HEK293T (cell line): ENCODE measurements around the gene FBP2.
"Not testable (repeated sequence)": the region's sequence is repeated elsewhere in the genome, so short reads cannot be mapped to it uniquely, and the experiment has no call there.

ENCODE experiments used
- CTCF ChIA-PET: fragments of 350-600 bp; formaldehyde crosslinking; extraction: SDS; loops from one replicate; lab custom pipeline; 2021; ENCODE audit warnings: antibody characterized with exemption, inconsistent platforms; lab: Yijun Ruan, JAX
- POLR2A ChIA-PET: fragments of 350-600 bp; formaldehyde crosslinking; extraction: SDS; loops from one replicate; lab custom pipeline; 2020; ENCODE audit warnings: antibody characterized with exemption, inconsistent platforms; lab: Yijun Ruan, JAX
- DNase-seq: peaks from one replicate; pipeline ENCODE4 v3.0.0; 2012; ENCODE audit warnings: mixed read lengths; ENCODE audit errors: extremely low spot score
- ARNT ChIP-seq: fragments of 450-650 bp; IDR thresholded peaks from 2 replicates; pipeline ENCODE4 v1.6.1; 2017; ENCODE audit warnings: mild to moderate bottlenecking
- BHLHE40 ChIP-seq: fragments of 450-650 bp; IDR thresholded peaks from 2 replicates; pipeline ENCODE4 v1.6.1; 2016; ENCODE audit warnings: mild to moderate bottlenecking, moderate library complexity, borderline replicate concordance
- CTBP1 ChIP-seq: fragments of 450-650 bp; IDR thresholded peaks from 2 replicates; pipeline ENCODE4 v1.6.1; 2016; ENCODE audit warnings: borderline replicate concordance
- ELF4 ChIP-seq: fragments of 450-650 bp; IDR thresholded peaks from 2 replicates; pipeline ENCODE4 v1.6.1; 2017; ENCODE audit warnings: antibody characterized with exemption
- FOXA1 ChIP-seq: fragments of 450-650 bp; IDR thresholded peaks from 2 replicates; pipeline ENCODE4 v1.6.1; 2016; ENCODE audit warnings: mild to moderate bottlenecking
- FOXK2 ChIP-seq: fragments of 450-650 bp; IDR thresholded peaks from 2 replicates; pipeline ENCODE4 v1.6.1; 2016; ENCODE audit warnings: mild to moderate bottlenecking
- FOXM1 ChIP-seq: fragments of 450-650 bp; IDR thresholded peaks from 2 replicates; pipeline ENCODE4 v1.6.1; 2017; ENCODE audit warnings: mild to moderate bottlenecking, borderline replicate concordance
- HDGF ChIP-seq: fragments of 450-650 bp; IDR thresholded peaks from 2 replicates; pipeline ENCODE4 v1.6.1; 2017; ENCODE audit warnings: antibody characterized with exemption, borderline replicate concordance
- L3MBTL2 ChIP-seq: fragments of 450-650 bp; conservative IDR thresholded peaks from 2 replicates; pipeline ENCODE4 v1.6.1; 2016; ENCODE audit warnings: mild to moderate bottlenecking
- LEF1 ChIP-seq: fragments of 450-650 bp; IDR thresholded peaks from 2 replicates; pipeline ENCODE4 v1.6.1; 2017; ENCODE audit warnings: mild to moderate bottlenecking, borderline replicate concordance
- NFRKB ChIP-seq: fragments of 450-650 bp; IDR thresholded peaks from 2 replicates; pipeline ENCODE4 v1.6.1; 2016; ENCODE audit warnings: mild to moderate bottlenecking, moderate library complexity
- SP1 ChIP-seq: fragments of 450-650 bp; IDR thresholded peaks from 2 replicates; pipeline ENCODE4 v1.6.1; 2017
- SUZ12 ChIP-seq: fragments of 450-650 bp; IDR thresholded peaks from 2 replicates; pipeline ENCODE4 v1.6.1; 2016; ENCODE audit warnings: mild to moderate bottlenecking
- TARDBP ChIP-seq: fragments of 450-650 bp; IDR thresholded peaks from 2 replicates; pipeline ENCODE4 v1.6.1; 2016
- ZNF384 ChIP-seq: fragments of 450-650 bp; IDR thresholded peaks from 2 replicates; pipeline ENCODE4 v1.6.1; 2016
- TF ChIP-seq, protein P1 (sequence below): fragments of 450-650 bp; IDR thresholded peaks from 2 replicates; pipeline ENCODE4 v1.6.1; 2016

Gene FBP2

DNA sequence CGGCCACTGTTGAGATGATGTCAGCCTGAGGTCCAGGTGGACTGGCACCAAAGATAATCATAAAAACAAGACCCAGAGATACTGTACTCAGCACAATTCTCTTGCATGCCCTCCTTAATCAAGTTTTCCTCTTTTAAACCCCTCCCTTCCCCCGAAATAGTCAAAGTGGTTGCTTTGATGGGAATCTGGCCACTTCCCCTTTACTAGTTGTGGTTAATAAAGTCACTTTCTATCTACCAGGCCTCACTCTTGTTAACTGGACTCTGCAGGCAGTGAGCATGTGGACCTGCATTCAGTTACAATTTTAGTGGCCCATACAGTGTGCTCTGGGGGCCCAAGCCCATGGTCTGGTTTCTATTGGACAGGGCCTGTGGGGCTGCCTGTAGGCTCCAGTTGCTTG is 17.5 kb downstream of the FBP2 start:
- DNase-seq = no peak
- ChIA-PET POLR2A (no interaction called here), CTCF (no interaction called here)
- TF ChIP-seq HDGF = no peak
- TF ChIP-seq, protein P1, sequence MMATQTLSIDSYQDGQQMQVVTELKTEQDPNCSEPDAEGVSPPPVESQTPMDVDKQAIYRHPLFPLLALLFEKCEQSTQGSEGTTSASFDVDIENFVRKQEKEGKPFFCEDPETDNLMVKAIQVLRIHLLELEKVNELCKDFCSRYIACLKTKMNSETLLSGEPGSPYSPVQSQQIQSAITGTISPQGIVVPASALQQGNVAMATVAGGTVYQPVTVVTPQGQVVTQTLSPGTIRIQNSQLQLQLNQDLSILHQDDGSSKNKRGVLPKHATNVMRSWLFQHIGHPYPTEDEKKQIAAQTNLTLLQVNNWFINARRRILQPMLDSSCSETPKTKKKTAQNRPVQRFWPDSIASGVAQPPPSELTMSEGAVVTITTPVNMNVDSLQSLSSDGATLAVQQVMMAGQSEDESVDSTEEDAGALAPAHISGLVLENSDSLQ = no peak
- no peak for TF ChIP-seq FOXA1
- TF ChIP-seq CTBP1 = no peak
- no peak for TF ChIP-seq ELF4
- TF ChIP-seq ZNF384 = no peak
- TF ChIP-seq SUZ12 = no peak
- no peak for TF ChIP-seq ARNT
- TF ChIP-seq FOXK2 = no peak
- TF ChIP-seq SP1 = no peak
- no peak for TF ChIP-seq L3MBTL2
- no peak for TF ChIP-seq NFRKB
- no peak for TF ChIP-seq BHLHE40
- TF ChIP-seq FOXM1 = no peak
- no peak for TF ChIP-seq TARDBP
- no peak for TF ChIP-seq LEF1

DNA sequence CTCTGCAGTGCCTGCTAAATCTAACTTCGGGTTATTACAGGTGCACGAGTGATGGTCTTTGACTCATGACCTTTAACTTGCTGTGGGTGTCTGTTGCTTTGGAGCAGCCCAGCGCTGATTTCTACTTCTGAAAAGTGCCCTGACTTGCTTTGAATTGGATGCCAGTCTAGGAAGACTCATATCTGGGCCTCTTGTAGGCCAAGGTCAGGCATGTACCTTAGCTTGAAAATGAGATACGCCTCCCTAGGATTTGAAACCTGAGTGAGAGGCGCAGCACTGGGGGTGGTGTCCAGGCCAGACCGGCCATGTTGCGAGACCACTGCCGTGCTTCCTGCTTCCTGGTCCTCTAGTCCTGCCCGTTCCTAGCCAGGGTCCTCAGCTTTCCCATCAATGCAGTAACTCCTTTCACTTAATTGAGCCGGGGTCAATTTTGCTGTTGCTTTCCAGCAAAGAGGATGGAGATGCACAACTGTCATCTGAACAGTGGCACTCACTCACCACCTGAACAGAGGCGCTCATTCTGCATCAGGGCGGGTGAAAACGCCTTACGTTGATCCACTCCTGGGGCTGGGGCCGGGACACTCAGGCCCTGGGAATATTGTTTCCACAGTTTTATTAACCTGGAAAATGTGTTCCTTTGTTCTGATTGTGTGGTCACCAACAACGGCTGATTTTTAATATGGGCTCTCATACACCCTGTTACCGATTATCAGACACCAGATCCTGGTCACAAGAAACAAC is 24.5 kb downstream of the FBP2 start:
- POLR2A ChIA-PET = no interaction called here
- TF ChIP-seq FOXA1 = no peak
- TF ChIP-seq LEF1 = no peak
- no peak for TF ChIP-seq L3MBTL2
- no peak for TF ChIP-seq CTBP1
- TF ChIP-seq ZNF384 = no peak
- TF ChIP-seq BHLHE40 = no peak
- TF ChIP-seq SP1 = no peak
- no peak for TF ChIP-seq SUZ12
- TF ChIP-seq NFRKB = no peak
- no peak for TF ChIP-seq HDGF
- TF ChIP-seq ELF4 = no peak
- no peak for TF ChIP-seq FOXM1
- TF ChIP-seq, protein P1 = no peak
- no peak for TF ChIP-seq TARDBP
- no peak for TF ChIP-seq ARNT
- TF ChIP-seq FOXK2 = no peak
- DNase-seq = no peak
- CTCF ChIA-PET = no interaction called here

- no peak for DNase-seq
- TF ChIP-seq HDGF = no peak
- TF ChIP-seq ELF4 = no peak
- ChIA-PET POLR2A (no interaction called here), CTCF (no interaction called here)
These were observed 25.3 kb downstream of the FBP2 start for GRCh38 chr9:94568250-94568889.

DNA sequence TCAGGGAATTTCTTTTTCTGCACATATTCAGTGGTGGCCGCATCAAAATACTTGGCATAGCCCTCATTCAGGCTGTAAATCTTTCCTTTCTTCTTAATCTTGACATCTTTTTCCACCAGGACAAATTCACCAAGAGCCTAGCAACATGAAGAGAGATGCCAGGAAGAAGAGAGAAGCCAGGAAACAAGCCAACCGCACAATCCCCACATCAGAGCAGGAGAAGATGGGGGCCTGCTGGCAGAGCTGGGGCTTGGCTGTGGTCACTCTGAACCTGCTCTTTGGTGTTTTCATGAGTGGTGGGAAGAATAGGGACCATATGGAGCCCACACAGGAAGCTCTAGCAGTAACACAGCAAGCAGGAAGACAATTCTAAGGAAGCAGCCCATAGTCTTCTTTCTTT is 26.4 kb downstream of the FBP2 start:
- ChIA-PET CTCF (no interaction called here), POLR2A (no interaction called here)
- no peak for DNase-seq
- no peak for TF ChIP-seq ZNF384
- TF ChIP-seq L3MBTL2 = no peak
- TF ChIP-seq ELF4 = no peak
- TF ChIP-seq NFRKB = no peak
- no peak for TF ChIP-seq FOXA1
- no peak for TF ChIP-seq FOXK2
- no peak for TF ChIP-seq SP1
- no peak for TF ChIP-seq TARDBP
- no peak for TF ChIP-seq CTBP1
- TF ChIP-seq HDGF = no peak
- no peak for TF ChIP-seq BHLHE40
- TF ChIP-seq FOXM1 = no peak

DNA sequence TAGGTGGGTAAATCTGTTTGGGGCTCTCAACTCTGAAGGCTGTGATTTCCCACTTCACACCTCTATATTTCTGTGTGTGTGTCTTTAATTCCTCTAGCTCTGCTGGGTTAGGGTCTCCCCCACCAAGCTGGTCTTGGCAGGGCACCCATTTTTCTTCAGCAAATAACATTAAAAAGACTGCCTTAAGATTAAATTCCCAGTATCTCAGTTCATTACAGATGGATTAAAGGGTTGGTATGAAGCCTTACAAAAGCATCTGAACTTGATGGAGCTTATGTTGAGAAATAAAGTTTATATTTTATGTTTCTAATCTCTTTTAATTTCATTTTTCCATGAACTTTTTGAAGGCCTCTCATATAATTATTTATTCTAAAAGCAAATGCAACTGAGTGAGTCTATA is 27.1 kb downstream of the FBP2 start:
- CTCF ChIA-PET = no interaction called here
- no peak for DNase-seq
- TF ChIP-seq FOXA1 (no peak), BHLHE40 (no peak), L3MBTL2 (no peak), CTBP1 (no peak)
- TF ChIP-seq, protein P1 = no peak
- POLR2A ChIA-PET = no interaction called here

- DNase-seq, CTCF ChIA-PET, POLR2A ChIA-PET: not testable (repeated sequence)
These were observed 29.3 kb downstream of the FBP2 start for GRCh38 chr9:94564279-94564678.

DNA sequence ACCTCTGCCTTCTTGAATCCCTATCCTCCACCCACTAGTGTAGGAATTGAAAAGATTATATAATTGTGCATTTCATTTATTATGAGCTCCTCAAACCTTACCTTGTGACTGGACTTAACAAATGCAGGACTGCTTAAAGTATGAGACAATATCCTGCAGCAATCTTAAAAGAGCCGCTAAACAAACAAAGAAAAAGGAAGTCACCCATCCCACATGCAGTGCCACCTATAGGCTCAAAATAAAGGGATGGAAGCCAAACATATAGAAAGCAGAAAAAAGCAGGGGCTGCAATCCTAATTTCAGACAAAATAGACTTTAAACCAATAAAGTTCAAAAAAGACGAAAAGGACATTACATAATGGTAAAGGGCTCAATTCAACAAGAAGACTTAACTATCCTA is 30.1 kb downstream of the FBP2 start:
- TF ChIP-seq ARNT (no peak), SP1 (no peak), BHLHE40 (no peak), NFRKB (no peak), HDGF (no peak), ELF4 (no peak), CTBP1 (no peak)
- TF ChIP-seq, protein P1 = no peak
- POLR2A ChIA-PET = no interaction called here
- DNase-seq = no peak
- CTCF ChIA-PET = no interaction called here
